Activated naive CD8-positive, alpha-beta T cell (primary cell): ENCODE data around the gene TSPAN5.
A peak's percentile ranks its signal among the peaks of the same experiment; 100 is the strongest.

ENCODE experiments used
- H3K27ac Mint-ChIP-seq: one replicate; pipeline ENCODE4 v1.8.0; 2021; ENCODE audit warnings: mixed read lengths
- H3K27me3 Mint-ChIP-seq: one replicate; pipeline ENCODE4 v1.8.0; 2021; ENCODE audit warnings: mixed read lengths
- H3K36me3 Mint-ChIP-seq: one replicate; pipeline ENCODE4 v1.8.0; 2021; ENCODE audit warnings: mixed read lengths
- H3K4me1 Mint-ChIP-seq: one replicate; pipeline ENCODE4 v1.8.0; 2021; ENCODE audit warnings: low read depth, mixed read lengths
- H3K4me3 Mint-ChIP-seq: one replicate; pipeline ENCODE4 v1.8.0; 2021; ENCODE audit warnings: mild to moderate bottlenecking, mixed read lengths
- H3K9me3 Mint-ChIP-seq: one replicate; pipeline ENCODE4 v1.8.0; 2021; ENCODE audit warnings: low read depth, mixed read lengths

TSPAN5 gene

DNA sequence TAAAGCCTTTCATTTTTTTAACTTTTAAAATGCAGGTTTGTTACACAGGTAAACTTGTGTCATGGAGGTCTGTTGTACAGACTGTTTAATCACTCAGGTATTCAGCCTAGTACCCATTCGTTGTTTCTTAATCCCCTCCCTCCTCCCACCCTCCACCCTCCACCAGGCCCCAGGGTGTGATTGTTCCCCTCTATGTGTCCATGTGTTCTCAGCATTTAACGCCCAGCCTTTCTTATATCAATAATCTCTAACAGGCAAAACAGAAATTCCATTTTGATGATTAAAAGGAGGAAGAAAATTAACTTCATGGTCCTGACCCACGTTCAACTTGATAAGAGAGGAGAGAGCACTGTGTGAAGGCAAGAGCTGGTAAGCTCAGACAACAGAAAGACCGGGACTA lies 75.1 kb downstream of the TSPAN5 start:
- peaks cover 5% of the 10 kb centered on the region for H3K36me3 Mint-ChIP-seq
- no peaks in the 10 kb centered on the region for H3K9me3 Mint-ChIP-seq
- H3K27ac Mint-ChIP-seq = no peak overlapping the region
- H3K4me3 Mint-ChIP-seq = no peak overlapping the region
- H3K27me3 Mint-ChIP-seq = no peaks in the 10 kb centered on the region
- peaks cover 25% of the 10 kb centered on the region for H3K4me1 Mint-ChIP-seq

- Mint-ChIP-seq H3K4me1 (peaks cover 30% of the 10 kb centered on the region), H3K27me3 (no peaks in the 10 kb centered on the region), H3K36me3 (peaks cover 5% of the 10 kb centered on the region), H3K27ac (no peak overlapping the region), H3K4me3 (no peak overlapping the region), H3K9me3 (no peaks in the 10 kb centered on the region)
Measured at GRCh38 chr4:98581126-98581525, 77.3 kb downstream of the TSPAN5 start.

- Mint-ChIP-seq H3K27ac (no peak overlapping the region), H3K9me3 (no peaks in the 10 kb centered on the region), H3K4me3 (no peak overlapping the region), H3K36me3 (peaks cover 19% of the 10 kb centered on the region), H3K27me3 (no peaks in the 10 kb centered on the region), H3K4me1 (peaks cover 29% of the 10 kb centered on the region)
Measured at GRCh38 chr4:98577956-98578355, 80.5 kb downstream of the TSPAN5 start.

DNA sequence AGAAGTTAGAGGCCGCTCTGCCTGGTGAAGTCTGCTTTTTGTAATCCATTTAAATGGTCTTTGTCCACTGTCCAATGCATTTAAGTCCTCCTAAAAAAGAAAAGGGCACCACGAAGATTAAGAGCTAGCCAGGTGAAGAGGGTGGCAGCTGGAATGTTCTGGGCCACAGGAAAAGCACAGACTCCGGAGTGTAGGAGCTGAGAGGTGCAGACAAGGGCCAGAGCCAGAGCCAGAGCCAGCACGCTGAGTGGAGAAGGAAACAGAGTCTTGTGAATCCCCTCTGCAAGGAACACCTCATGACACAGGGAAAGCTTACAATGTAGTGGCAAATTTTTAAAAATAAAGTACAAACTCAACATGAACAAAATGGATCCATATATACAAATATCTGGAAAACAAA lies 83.6 kb downstream of the TSPAN5 start:
- H3K4me1 Mint-ChIP-seq = peaks cover 40% of the 10 kb centered on the region
- no peak overlapping the region for H3K4me3 Mint-ChIP-seq
- H3K27me3 Mint-ChIP-seq = no peaks in the 10 kb centered on the region
- no peak overlapping the region for H3K27ac Mint-ChIP-seq
- H3K9me3 Mint-ChIP-seq = no peaks in the 10 kb centered on the region
- H3K36me3 Mint-ChIP-seq = peaks cover 25% of the 10 kb centered on the region

- Mint-ChIP-seq H3K27ac (no peak overlapping the region), H3K9me3 (no peaks in the 10 kb centered on the region), H3K36me3 (peaks cover 25% of the 10 kb centered on the region), H3K4me1 (peaks cover 35% of the 10 kb centered on the region), H3K27me3 (no peaks in the 10 kb centered on the region), H3K4me3 (no peak overlapping the region)
Measured at GRCh38 chr4:98573791-98574190, 84.6 kb downstream of the TSPAN5 start.

DNA sequence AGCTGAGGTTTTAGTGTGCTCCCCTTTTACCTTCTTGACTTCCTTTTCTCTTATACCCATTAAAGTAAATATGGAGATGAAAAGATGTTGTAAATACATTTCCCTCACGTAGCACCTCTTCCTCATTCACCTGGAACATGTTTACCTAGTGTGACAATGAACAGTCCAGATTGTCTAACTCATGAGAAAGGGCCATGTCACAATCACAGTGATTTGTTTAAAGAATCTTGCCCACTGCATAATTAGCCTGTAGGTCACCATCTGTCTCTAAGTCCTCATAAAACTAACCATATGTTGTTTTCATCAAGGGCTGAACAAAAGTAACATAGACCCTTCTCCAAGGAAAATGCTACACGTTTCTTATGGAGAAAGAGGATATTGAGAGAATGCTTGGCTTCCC lies 85.7 kb downstream of the TSPAN5 start:
- Mint-ChIP-seq H3K9me3 (no peaks in the 10 kb centered on the region), H3K36me3 (peaks cover 23% of the 10 kb centered on the region), H3K4me3 (no peak overlapping the region), H3K27ac (no peak overlapping the region), H3K27me3 (no peaks in the 10 kb centered on the region), H3K4me1 (peaks cover 27% of the 10 kb centered on the region)

DNA sequence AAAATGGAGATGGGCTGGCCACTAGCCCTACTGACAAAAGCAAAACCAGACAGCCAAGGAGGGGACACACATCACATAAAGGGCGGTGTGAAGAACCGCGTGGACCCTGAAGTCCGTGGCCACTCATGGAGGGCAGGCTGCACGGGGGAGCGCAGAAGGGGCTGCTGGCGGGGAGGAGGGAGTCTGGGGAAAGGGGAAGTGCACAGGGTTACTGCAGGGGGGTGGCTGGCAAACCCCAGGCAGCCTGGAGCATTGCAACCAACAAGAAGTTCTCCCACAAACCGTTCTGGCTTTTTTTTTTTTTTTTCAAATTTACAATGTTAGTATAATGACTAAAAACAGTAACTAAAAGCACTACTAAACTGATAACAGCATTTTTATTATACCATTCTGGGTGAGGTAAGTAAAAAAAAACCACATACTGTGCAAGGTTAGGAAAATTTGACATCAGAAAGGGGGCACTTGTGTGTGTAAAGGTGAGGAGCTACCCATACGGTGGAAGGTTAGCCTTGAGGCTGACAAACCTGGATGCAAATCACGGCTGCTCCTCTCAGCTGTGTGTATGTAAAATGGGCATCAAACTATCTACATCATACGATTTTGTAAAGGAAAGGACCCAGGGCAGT lies 87.1 kb downstream of the TSPAN5 start:
- peaks cover 23% of the 10 kb centered on the region for H3K36me3 Mint-ChIP-seq
- H3K27ac Mint-ChIP-seq = no peak overlapping the region
- H3K4me1 Mint-ChIP-seq = peaks cover 26% of the 10 kb centered on the region
- no peak overlapping the region for H3K4me3 Mint-ChIP-seq
- no peaks in the 10 kb centered on the region for H3K9me3 Mint-ChIP-seq
- H3K27me3 Mint-ChIP-seq = no peaks in the 10 kb centered on the region

GRCh38 chr4:98570151-98570797 lies 88.1 kb downstream of the TSPAN5 start:
- Mint-ChIP-seq H3K4me1 (peaks cover 34% of the 10 kb centered on the region), H3K27me3 (no peaks in the 10 kb centered on the region), H3K4me3 (no peak overlapping the region), H3K27ac (peak overlapping the region; percentile 42), H3K36me3 (peaks cover 19% of the 10 kb centered on the region), H3K9me3 (no peaks in the 10 kb centered on the region)

- H3K36me3 Mint-ChIP-seq = peaks cover 14% of the 10 kb centered on the region
- peak overlapping the region; percentile 54 for H3K27ac Mint-ChIP-seq
- H3K9me3 Mint-ChIP-seq = no peaks in the 10 kb centered on the region
- no peak overlapping the region for H3K4me3 Mint-ChIP-seq
- peaks cover 34% of the 10 kb centered on the region for H3K4me1 Mint-ChIP-seq
- H3K27me3 Mint-ChIP-seq = no peaks in the 10 kb centered on the region
Measured at GRCh38 chr4:98568941-98569663, 89.3 kb downstream of the TSPAN5 start.

DNA sequence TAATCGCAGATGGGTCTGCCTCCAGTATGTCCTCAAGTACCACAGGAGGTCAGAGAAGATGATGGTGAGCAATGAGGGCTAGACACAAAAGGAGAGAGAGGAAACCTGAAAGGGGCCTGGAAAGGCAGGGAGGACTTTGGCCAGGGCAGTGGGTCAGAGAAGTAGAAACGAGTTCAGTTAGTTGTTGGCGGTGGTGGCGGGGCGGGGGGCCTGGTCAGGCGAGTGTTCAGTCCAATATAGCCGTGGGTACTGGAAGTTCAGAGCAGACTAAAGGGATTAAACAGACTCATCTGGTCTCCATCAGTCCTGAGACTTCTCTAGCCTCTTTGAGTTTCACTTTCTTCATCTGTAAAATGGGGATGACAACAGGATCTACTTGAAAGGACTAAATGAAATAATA lies 90.8 kb downstream of the TSPAN5 start:
- Mint-ChIP-seq H3K27me3 (no peaks in the 10 kb centered on the region), H3K4me1 (peaks cover 33% of the 10 kb centered on the region), H3K36me3 (peaks cover 10% of the 10 kb centered on the region), H3K27ac (no peak overlapping the region), H3K9me3 (no peaks in the 10 kb centered on the region), H3K4me3 (no peak overlapping the region)

GRCh38 chr4:98566361-98567008 lies 91.9 kb downstream of the TSPAN5 start:
- no peak overlapping the region for H3K27ac Mint-ChIP-seq
- no peaks in the 10 kb centered on the region for H3K9me3 Mint-ChIP-seq
- peaks cover 29% of the 10 kb centered on the region for H3K4me1 Mint-ChIP-seq
- no peaks in the 10 kb centered on the region for H3K27me3 Mint-ChIP-seq
- H3K36me3 Mint-ChIP-seq = peaks cover 9% of the 10 kb centered on the region
- no peak overlapping the region for H3K4me3 Mint-ChIP-seq

- Mint-ChIP-seq H3K9me3 (no peaks in the 10 kb centered on the region), H3K27me3 (no peaks in the 10 kb centered on the region), H3K4me3 (no peak overlapping the region), H3K27ac (no peak overlapping the region), H3K4me1 (peaks cover 23% of the 10 kb centered on the region), H3K36me3 (peaks cover 7% of the 10 kb centered on the region)
Measured at GRCh38 chr4:98565681-98566301, 92.6 kb downstream of the TSPAN5 start.

DNA sequence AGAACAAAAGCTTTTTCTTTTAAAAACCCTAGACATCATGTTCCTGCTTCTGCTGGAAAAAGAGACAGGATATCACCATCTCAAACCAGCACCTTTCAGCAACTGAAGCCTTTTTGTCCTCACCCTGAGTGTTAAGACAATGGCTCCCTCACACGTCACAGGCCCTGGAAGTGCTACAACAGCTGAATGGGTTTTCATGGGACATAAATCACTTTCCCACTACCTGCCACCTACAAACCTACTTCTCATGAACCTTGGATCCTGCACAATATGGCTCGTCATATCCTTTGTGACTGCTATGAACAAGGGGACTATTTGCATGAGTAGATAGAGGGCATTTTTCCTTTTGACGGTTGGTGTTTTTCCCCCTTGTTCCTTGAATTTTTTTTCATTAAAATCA lies 93.6 kb downstream of the TSPAN5 start:
- Mint-ChIP-seq H3K27me3 (no peaks in the 10 kb centered on the region), H3K4me1 (peaks cover 14% of the 10 kb centered on the region), H3K27ac (no peak overlapping the region), H3K36me3 (peaks cover 7% of the 10 kb centered on the region), H3K4me3 (no peak overlapping the region), H3K9me3 (no peaks in the 10 kb centered on the region)

GRCh38 chr4:98560321-98560720 lies 98.1 kb downstream of the TSPAN5 start:
- H3K4me1 Mint-ChIP-seq = no peaks in the 10 kb centered on the region
- peaks cover 5% of the 10 kb centered on the region for H3K36me3 Mint-ChIP-seq
- no peaks in the 10 kb centered on the region for H3K27me3 Mint-ChIP-seq
- H3K9me3 Mint-ChIP-seq = no peaks in the 10 kb centered on the region
- no peak overlapping the region for H3K27ac Mint-ChIP-seq
- no peak overlapping the region for H3K4me3 Mint-ChIP-seq
